Embryonic facial prominence (tissue), 1 donor: Measurements from ENCODE around the gene MCM6.
"Not testable (repeated sequence)": the region's sequence is repeated elsewhere in the genome, so short reads cannot be mapped to it uniquely, and the experiment has no call there.

Experiments
- DNase-seq: peaks from one replicate; pipeline ENCODE4 v3.0.0-alpha.2; 2016; ENCODE audit errors: extremely low spot score

Gene MCM6

GRCh38 chr2:135821190-135821589 lies 55.1 kb downstream of the MCM6 start:
- no peak for DNase-seq

DNA sequence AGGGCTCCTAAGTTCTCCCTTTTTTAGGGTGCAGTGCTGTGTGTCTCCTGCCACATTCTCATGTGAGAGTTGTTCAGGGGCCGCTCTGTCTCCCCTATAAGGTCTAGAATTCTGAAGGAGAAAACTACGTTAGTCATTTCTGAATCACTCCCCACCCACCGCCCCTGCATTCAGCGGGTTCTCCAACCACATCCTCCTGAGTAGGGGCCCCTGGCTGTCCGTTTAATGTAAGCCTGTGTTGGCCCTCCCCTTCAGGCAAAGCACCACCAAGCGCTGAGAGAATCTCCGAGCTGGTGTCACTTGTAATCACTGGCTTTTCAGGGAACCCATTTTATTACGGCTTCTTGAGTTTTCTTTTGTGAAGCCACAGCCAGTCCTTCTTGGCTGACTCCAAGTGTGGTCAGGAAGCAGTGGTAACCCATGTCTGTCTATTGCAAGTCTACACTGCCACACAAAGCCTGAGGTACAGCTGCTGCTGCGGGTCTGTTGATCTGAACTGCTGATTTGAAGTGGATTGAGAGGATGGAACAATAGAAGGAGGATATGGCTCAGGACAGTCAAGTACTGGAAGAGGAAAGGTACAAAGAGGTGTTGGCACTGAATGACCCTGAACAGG lies 56.1 kb downstream of the MCM6 start:
- DNase-seq = no peak

DNA sequence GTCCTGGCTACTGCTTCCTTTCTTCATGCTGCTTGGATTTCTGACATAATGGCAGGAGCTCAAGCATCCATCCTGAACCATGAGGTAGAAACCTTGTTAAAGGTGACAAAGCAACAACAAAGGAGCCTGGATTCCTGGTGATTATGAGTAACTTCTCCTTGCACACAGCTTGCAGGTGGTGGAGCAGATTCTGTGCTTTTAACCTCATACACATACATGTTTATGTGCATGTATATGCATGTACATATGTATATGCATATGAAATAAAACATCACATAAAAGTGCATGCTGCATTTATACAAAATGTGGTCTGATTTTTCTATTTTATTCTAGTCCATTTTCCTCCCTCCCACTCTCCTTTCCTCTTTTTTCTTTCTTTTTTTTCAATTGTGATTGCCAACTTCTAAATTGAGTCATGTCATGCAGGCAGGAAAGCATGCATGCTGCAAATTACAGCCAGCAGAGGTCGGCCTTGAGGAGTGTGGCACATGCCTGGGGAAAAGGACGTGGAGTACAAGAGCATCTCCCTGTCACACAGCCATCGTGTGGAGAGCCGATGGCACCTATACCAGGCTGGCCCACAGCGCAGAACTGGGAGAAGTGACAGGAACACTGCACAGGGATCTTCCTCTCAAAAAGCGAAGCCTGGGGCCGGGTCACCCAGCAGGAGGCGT lies 57.2 kb downstream of the MCM6 start:
- DNase-seq = no peak

- no peak for DNase-seq
Measured at GRCh38 chr2:135817951-135818350, 58.3 kb downstream of the MCM6 start.

- DNase-seq = no peak
Measured at GRCh38 chr2:135817466-135817865, 58.8 kb downstream of the MCM6 start.

DNA sequence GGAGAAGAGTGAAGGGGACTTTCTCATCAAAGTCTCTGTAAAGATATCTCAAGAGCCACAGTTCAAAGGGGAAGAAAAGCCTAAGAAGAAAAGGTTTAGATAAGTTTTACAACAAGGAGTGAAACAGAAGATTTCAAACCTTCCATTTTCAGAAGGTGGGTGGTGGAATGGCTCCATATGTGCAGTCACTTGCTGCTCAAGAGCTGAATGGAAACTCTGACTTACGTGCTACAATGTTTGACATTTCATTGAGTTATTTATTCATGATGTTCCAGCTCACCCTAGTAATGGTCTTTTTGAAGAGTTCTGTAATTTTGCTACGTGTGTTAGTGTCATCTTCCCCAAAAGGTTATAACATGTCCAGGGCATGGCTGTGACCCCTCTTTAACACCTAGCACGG lies 61.0 kb downstream of the MCM6 start:
- DNase-seq = no peak

GRCh38 chr2:135812907-135813511 lies 63.2 kb downstream of the MCM6 start:
- DNase-seq = no peak

GRCh38 chr2:135807874-135808273 lies 68.4 kb downstream of the MCM6 start:
- DNase-seq = not testable (repeated sequence)

DNA sequence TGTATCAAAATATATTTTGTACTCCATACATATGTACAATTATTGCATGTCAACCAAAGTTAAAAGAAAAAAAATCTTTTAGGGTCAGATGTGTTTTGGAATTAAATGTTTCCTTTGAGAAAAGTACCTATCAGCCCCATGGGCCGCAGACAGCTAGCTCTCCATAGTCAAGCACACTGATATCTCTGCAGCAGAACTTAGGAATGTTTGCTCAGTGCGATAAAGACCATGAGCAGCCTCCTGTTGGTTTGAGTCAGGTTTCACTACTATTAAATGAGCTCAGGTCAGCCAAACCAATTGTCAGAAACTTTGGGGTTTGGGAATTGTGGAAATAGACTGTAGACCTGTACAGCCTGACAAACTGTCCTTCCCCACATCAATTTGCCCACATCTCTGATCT lies 73.0 kb downstream of the MCM6 start:
- no peak for DNase-seq

- DNase-seq = no peak
Measured at GRCh38 chr2:135802350-135802749, 73.9 kb downstream of the MCM6 start.

- no peak for DNase-seq
Measured at GRCh38 chr2:135800513-135801460, 75.5 kb downstream of the MCM6 start.

- DNase-seq = no peak
Measured at GRCh38 chr2:135799738-135800137, 76.5 kb downstream of the MCM6 start.

- DNase-seq = no peak
Measured at GRCh38 chr2:135798762-135799161, 77.5 kb downstream of the MCM6 start.

DNA sequence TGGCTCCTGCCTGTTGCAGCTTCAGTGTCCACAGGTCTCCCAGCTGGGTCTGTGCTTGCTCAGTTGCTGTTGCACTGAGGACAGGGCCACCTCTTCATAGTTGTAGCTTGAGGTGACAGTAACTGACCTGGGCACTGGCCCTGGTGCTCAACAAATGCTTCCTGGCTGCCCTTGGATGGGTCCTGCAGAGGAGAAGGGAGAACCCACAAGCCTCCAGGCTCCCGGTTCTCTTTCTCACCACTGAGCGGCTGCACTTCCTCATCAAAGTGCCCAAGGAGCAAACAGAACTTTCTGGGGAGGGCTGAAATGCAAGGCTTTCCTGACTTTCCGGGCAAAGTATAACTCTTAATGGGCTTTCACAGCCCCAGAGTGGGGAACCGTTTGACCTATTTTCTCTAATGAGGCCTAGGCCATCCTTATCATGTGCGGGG lies 78.0 kb downstream of the MCM6 start:
- no peak for DNase-seq

GRCh38 chr2:135797497-135798274 lies 78.6 kb downstream of the MCM6 start:
- peak; percentile 6 for DNase-seq

GRCh38 chr2:135796606-135797005 lies 79.6 kb downstream of the MCM6 start:
- no peak for DNase-seq

DNA sequence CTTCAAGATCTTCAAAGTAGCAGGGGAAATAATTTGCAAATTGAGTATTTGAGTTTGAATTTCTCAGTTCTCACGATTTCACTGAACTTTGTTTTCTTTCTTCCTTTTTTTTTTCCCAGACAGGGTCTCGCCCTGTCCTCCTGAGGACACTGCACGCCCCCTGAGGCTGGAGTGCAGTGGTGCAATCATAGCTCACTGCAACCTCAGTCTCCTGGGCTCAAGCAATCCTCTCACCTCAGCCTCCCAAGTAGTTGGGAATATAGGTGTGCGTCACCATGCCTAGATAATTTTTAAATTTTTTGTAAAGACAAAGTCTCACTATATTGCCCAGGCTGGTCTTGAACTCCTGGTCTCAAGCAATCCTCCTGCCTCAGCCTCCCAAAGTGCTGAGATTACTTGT lies 80.6 kb downstream of the MCM6 start:
- DNase-seq = not testable (repeated sequence)

DNA sequence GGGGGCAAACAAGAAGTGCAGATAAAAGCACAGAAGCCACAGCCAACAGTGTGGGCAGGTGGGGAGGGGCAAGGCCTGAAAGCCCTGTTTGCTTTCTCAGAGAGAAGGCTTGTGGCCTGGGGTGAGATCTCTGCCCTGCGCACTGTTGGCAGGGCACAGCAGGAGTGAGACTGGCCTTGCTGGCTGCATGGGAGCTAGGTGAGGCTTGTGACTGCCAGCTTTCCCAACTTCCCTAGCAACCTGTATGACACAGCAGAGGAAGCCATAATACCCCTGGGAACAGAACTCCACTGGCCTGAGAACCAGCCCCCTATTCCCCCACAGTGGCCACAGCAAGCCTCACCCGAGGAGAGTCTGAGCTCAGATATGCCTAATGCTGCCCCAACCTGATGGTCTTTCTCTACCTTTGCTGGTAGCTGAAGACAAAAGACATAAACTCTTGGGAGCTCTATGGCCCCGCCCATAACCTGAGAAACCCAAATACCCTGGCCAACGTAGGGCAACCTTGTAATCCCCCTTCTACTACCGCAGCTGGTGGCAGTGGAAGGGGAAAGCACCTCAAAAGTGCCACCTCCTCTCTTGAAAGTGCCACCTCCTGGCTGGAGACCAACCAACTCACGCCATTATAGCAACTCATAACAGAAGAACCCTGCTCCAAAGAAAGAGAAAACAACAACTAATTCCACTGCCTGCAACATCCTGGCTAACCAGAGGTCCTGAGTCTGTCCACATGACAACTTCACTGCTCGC lies 83.7 kb downstream of the MCM6 start:
- DNase-seq = no peak

- DNase-seq = no peak
Measured at GRCh38 chr2:135791418-135792190, 84.6 kb downstream of the MCM6 start.

DNA sequence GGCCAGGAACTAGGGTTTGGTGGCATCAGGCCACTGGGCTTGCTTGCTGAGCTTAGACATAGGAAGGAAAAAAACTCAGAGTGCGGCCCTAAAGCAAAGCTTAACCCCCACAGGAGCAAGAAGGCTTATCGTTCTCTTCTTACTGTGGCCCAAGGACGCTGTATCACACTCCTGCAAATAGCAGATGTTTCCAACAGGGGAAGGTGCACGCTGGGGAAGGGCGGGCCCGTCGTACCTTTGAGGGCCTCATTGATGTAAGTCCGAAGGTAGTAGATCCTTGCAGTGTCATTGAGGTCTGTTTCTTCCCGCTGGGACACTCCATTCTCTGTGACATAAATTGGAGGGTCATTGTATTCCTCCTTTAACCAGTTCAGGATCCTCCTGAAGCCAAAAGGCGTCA lies 85.8 kb downstream of the MCM6 start:
- DNase-seq = no peak
